Left cardiac atrium (tissue), 4 donors: ENCODE results near the gene CDC73. TPM values are rescaled to one million over a fixed set of nuclear protein-coding genes. Genes with fewer than 3 reads are reported as not detected.

ENCODE experiments used
- ATAC-seq, 2 donors: fragments of 200-7000 bp; cut with Tn5 transposase; one replicate each; pipeline ENCODE4 v1.9.1; 2020; ENCODE audit warnings: mild to moderate bottlenecking in 2 of 2, moderate library complexity in 2 of 2
- DNase-seq: peaks from one replicate; pipeline ENCODE4 v3.0.0-alpha.2; 2020
- intact Hi-C, 2 donors: fragments of 100-400 bp; cut with DNase I; formaldehyde crosslinking; loops; one replicate each; pipeline versions ENCODE4 v1.14.1 to v1.15.1; 2022 to 2023
- long read RNA-seq: library from polyadenylated mRNA; unstranded; transcript quantifications from one replicate; pipeline ENCODE4 v2.0.0, GENCODE V29; 2021
- total RNA-seq, 2 donors: library from RNA; stranded (reverse); fragmentation: NEBNext Ultra II Directional; extraction: Animal tissue kit (Norgen Biotek cat#: 25700); gene quantifications; one replicate each; pipeline ENCODE4 v1.2.1, GENCODE V29; 2021
- donor health status: DM: no; HTN: yes; CAD: no.
- donor health status: DM: no; HTN: yes; CAD: no; lungs with severe emphysema.
- donor health status: DM: yes; HTN: yes; CAD: no.
- donor health status: Dilated cardiomyopathy.

CDC73 gene
- 10 to 100 TPM; 40.4 to 42.8 TPM for total RNA-seq
- long read RNA-seq, full-length matches to known transcripts = 16 of 30 reads
- long read RNA-seq, partial matches to known transcripts = 8 of 30 reads
- long read RNA-seq, other reads (novel, unspliced or antisense) = 6 of 30 reads

GRCh38 chr1:193121616-193122593 lies at the start of gene CDC73:
CDC73 (plus strand) TSS chr1:193122031; CDS start chr1:193122201, 170 bp downstream.
- intact Hi-C loops = loop anchor here in 1 of 2 donors (5.0 to 10.0 kb wide), 2 partner anchors 65 to 307 kb away; partner anchors contain the start of genes RO60 and UCHL5

GRCh38 chr1:193077991-193078390 lies 43.8 kb upstream of the CDC73 start:
- ATAC-seq (no peak), DNase-seq (no peak)
- intact Hi-C loops = no loop called here

More at GRCh38 chr1:193121616-193122593, at the start of gene CDC73:
- DNase-seq = peak; percentile 98
- ATAC-seq = peak; percentile 99

GRCh38 chr1:193079187-193079586 lies 42.6 kb upstream of the CDC73 start:
- intact Hi-C loops = no loop called here
- ATAC-seq (no peak), DNase-seq (no peak)

- DNase-seq (no peak), ATAC-seq (no peak)
- intact Hi-C loops = no loop called here
Measured at GRCh38 chr1:193083365-193084088, 38.3 kb upstream of the CDC73 start.

- no peak for DNase-seq
- intact Hi-C loops = no loop called here
- ATAC-seq = no peak
Measured at GRCh38 chr1:193085263-193085662, 36.6 kb upstream of the CDC73 start.

- intact Hi-C loops = no loop called here
- ATAC-seq = no peak
- DNase-seq = no peak
Measured at GRCh38 chr1:193086342-193086741, 35.5 kb upstream of the CDC73 start.

GRCh38 chr1:193087893-193088292 lies 33.9 kb upstream of the CDC73 start:
- no peak for DNase-seq
- intact Hi-C loops = no loop called here
- ATAC-seq = peak; percentile 34 to 78

- DNase-seq (no peak), ATAC-seq (no peak)
- intact Hi-C loops = no loop called here
Measured at GRCh38 chr1:193090865-193091264, 31.0 kb upstream of the CDC73 start.

- no peak for DNase-seq
- intact Hi-C loops = no loop called here
- no peak for ATAC-seq
Measured at GRCh38 chr1:193094112-193094511, 27.7 kb upstream of the CDC73 start.

- ATAC-seq (no peak), DNase-seq (no peak)
- intact Hi-C loops = loop anchor here in 1 of 2 donors (5.0 kb wide), 1 partner anchor 40 kb away; no protein-coding TSS in a partner anchor
Measured at GRCh38 chr1:193102662-193103061, 19.2 kb upstream of the CDC73 start.

- no peak for DNase-seq
- intact Hi-C loops = loop anchor here in 1 of 2 donors (5.0 kb wide), 1 partner anchor 42 kb away; no protein-coding TSS in a partner anchor
- no peak for ATAC-seq
Measured at GRCh38 chr1:193103759-193104501, 17.9 kb upstream of the CDC73 start.

- intact Hi-C loops = loop anchor here in 1 of 2 donors (5.0 kb wide), 1 partner anchor 42 kb away; no protein-coding TSS in a partner anchor
- DNase-seq (peak; percentile 62), ATAC-seq (peak; percentile 31 to 76)
Measured at GRCh38 chr1:193104502-193104906, 17.3 kb upstream of the CDC73 start.

- intact Hi-C loops = loop anchor here in 1 of 2 donors (5.0 kb wide), 1 partner anchor 43 kb away; no protein-coding TSS in a partner anchor
- ATAC-seq = peak; percentile 98
- DNase-seq = peak; percentile 89
Measured at GRCh38 chr1:193104907-193105820, 16.7 kb upstream of the CDC73 start, which contains the start of gene GLRX2. GLRX2 (minus strand) TSS chr1:193105414; CDS start chr1:193105382, 32 bp downstream.

- intact Hi-C loops = no loop called here
- ATAC-seq (no peak), DNase-seq (no peak)
Measured at GRCh38 chr1:193105821-193106177, 16.0 kb upstream of the CDC73 start.

- DNase-seq = no peak
- ATAC-seq = no peak
- intact Hi-C loops = no loop called here
Measured at GRCh38 chr1:193108471-193108870, 13.4 kb upstream of the CDC73 start.

- ATAC-seq = no peak
- intact Hi-C loops = no loop called here
- DNase-seq = no peak
Measured at GRCh38 chr1:193109619-193110018, 12.2 kb upstream of the CDC73 start.

- ATAC-seq = no peak
- intact Hi-C loops = no loop called here
- DNase-seq = no peak
Measured at GRCh38 chr1:193110246-193110645, 11.6 kb upstream of the CDC73 start.

GRCh38 chr1:193110864-193111263 lies 11.0 kb upstream of the CDC73 start:
- intact Hi-C loops = no loop called here
- no peak for ATAC-seq
- no peak for DNase-seq
